ENCODE data around the gene BANK1. TPM values are rescaled to one million over a fixed set of nuclear protein-coding genes. Genes with fewer than 3 reads are reported as not detected.

BANK1 gene
- total and polyA plus RNA-seq, 12 donors: 1.5 to 10.3 (median 5.1) TPM

- no peak overlapping the region for H3K4me3 ChIP-seq
- H3K36me3 ChIP-seq (replicated peaks in 1 of 2): no peaks in the 10 kb centered on the region
- intact Hi-C loops (cut with DNase I): no loop called here
- H3K27me3 ChIP-seq: no peaks in the 10 kb centered on the region
- H3K27ac ChIP-seq: no peak overlapping the region
- H3K4me1 ChIP-seq (replicated peaks in 1 of 2): no peaks in the 10 kb centered on the region
- DNase-seq: no peak
- peaks cover 0 to 11% (median 0%) of the 10 kb centered on the region in 3 donors for H3K9me3 ChIP-seq (replicated peaks in 1 of 3)
- no peak for TF ChIP-seq CTCF (IDR thresholded peaks at IDR 0.05)
- no peak for TF ChIP-seq POLR2A (IDR thresholded peaks at IDR 0.05)
Measured at GRCh38 chr4:102104278-102104677, 313.7 kb downstream of the BANK1 start.

GRCh38 chr4:102105983-102106382 lies 315.5 kb downstream of the BANK1 start:
- DNase-seq: no peak
- Histone ChIP-seq H3K27me3 (no peaks in the 10 kb centered on the region), H3K36me3 (replicated peaks in 1 of 2) (no peaks in the 10 kb centered on the region), H3K27ac (no peak overlapping the region), H3K4me1 (replicated peaks in 1 of 2) (no peaks in the 10 kb centered on the region), H3K4me3 (no peak overlapping the region), H3K9me3 (replicated peaks in 1 of 3) (peaks cover 0 to 11% (median 0%) of the 10 kb centered on the region in 3 donors)
- TF ChIP-seq CTCF (IDR thresholded peaks at IDR 0.05): no peak
- no peak for TF ChIP-seq POLR2A (IDR thresholded peaks at IDR 0.05)
- intact Hi-C loops (cut with DNase I): no loop called here
- WGBS, 4 donors: 62 to 69% (median 66%) methylated on average over 1 of the region's 1 CpG

GRCh38 chr4:102114118-102114630 lies 323.6 kb downstream of the BANK1 start:
- DNase-seq: no peak
- H3K9me3 ChIP-seq (replicated peaks in 1 of 3): no peaks in the 10 kb centered on the region
- WGBS, 4 donors: 65 to 75% (median 73%) methylated on average over 3 of the region's 3 CpGs
- intact Hi-C loops (cut with DNase I): no loop called here
- no peak overlapping the region for H3K4me3 ChIP-seq
- H3K36me3 ChIP-seq (replicated peaks in 1 of 2): no peaks in the 10 kb centered on the region
- no peaks in the 10 kb centered on the region for H3K27me3 ChIP-seq
- TF ChIP-seq CTCF (IDR thresholded peaks at IDR 0.05): no peak
- TF ChIP-seq POLR2A (IDR thresholded peaks at IDR 0.05): no peak
- no peak overlapping the region for H3K27ac ChIP-seq
- no peaks in the 10 kb centered on the region for H3K4me1 ChIP-seq (replicated peaks in 1 of 2)

- Histone ChIP-seq H3K27ac (no peak overlapping the region), H3K4me1 (replicated peaks in 1 of 2) (no peaks in the 10 kb centered on the region), H3K36me3 (replicated peaks in 1 of 2) (no peaks in the 10 kb centered on the region), H3K27me3 (no peaks in the 10 kb centered on the region), H3K4me3 (no peak overlapping the region), H3K9me3 (replicated peaks in 1 of 3) (peaks cover 0 to 5% (median 0%) of the 10 kb centered on the region in 3 donors)
- no peak for DNase-seq
- TF ChIP-seq CTCF (IDR thresholded peaks at IDR 0.05): no peak
- TF ChIP-seq POLR2A (IDR thresholded peaks at IDR 0.05): no peak
- 80 to 91% (median 91%) methylated on average over 3 of the region's 3 CpGs for WGBS, 4 donors
- intact Hi-C loops (cut with DNase I): no loop called here
Measured at GRCh38 chr4:102116121-102116520, 325.6 kb downstream of the BANK1 start.
